Chondrocyte (in vitro differentiated cells): ENCODE measurements around the gene PBX4. TPM values are rescaled to one million over a fixed set of nuclear protein-coding genes. Genes with fewer than 3 reads are reported as not detected.
A peak's percentile ranks its signal among the peaks of the same experiment; 100 is the strongest.

Source experiments
- DNase-seq: peaks from one replicate; pipeline ENCODE4 v3.0.0; 2021; ENCODE audit warnings: mixed read lengths, low spot score
- H3K27ac Mint-ChIP-seq: one replicate; pipeline ENCODE4 v1.8.0; 2021; ENCODE audit warnings: mild to moderate bottlenecking, moderate library complexity, mixed read lengths; ENCODE audit not compliant: unreplicated experiment
- H3K27me3 Mint-ChIP-seq: 2 replicates; pipeline ENCODE4 v1.8.0; 2021; ENCODE audit warnings: low read depth, mixed read lengths
- H3K36me3 Mint-ChIP-seq: 2 replicates; pipeline ENCODE4 v1.8.0; 2021; ENCODE audit warnings: low read depth, mixed read lengths
- H3K4me1 Mint-ChIP-seq: 2 replicates; pipeline ENCODE4 v1.8.0; 2021; ENCODE audit warnings: low read depth, mild to moderate bottlenecking, mixed read lengths
- H3K4me3 Mint-ChIP-seq: one replicate; pipeline ENCODE4 v1.8.0; 2021; ENCODE audit warnings: mild to moderate bottlenecking, moderate library complexity, mixed read lengths; ENCODE audit not compliant: unreplicated experiment
- H3K9me3 Mint-ChIP-seq: 2 replicates; pipeline ENCODE4 v1.8.0; 2021; ENCODE audit warnings: low read depth, mixed read lengths
- CTCF ChIP-seq: fragments of 200-600 bp; sonication (generic); IDR thresholded peaks from 2 replicates; pipeline ENCODE4 v1.5.0; 2021; ENCODE audit warnings: antibody characterized with exemption, mild to moderate bottlenecking, moderate library complexity
- total RNA-seq: library from RNA; stranded (reverse); gene quantifications from 3 replicates; pipeline ENCODE4 v1.2.1, GENCODE V29; 2021

PBX4 gene
- total RNA-seq, 1 donor from 2014 or later: 1.2 TPM

GRCh38 chr19:19523177-19523576, 95.3 kb downstream of the PBX4 start:
- H3K36me3 Mint-ChIP-seq: peaks cover 11% of the 10 kb centered on the region
- H3K27me3 Mint-ChIP-seq: no peaks in the 10 kb centered on the region
- TF ChIP-seq CTCF: no peak
- H3K27ac Mint-ChIP-seq: no peak overlapping the region
- H3K4me1 Mint-ChIP-seq: peaks cover 4% of the 10 kb centered on the region
- H3K9me3 Mint-ChIP-seq: no peaks in the 10 kb centered on the region
- no peak for DNase-seq
- H3K4me3 Mint-ChIP-seq: no peak overlapping the region

GRCh38 chr19:19520989-19521388, 97.5 kb downstream of the PBX4 start:
- Mint-ChIP-seq H3K27me3 (no peaks in the 10 kb centered on the region), H3K36me3 (peaks cover 9% of the 10 kb centered on the region), H3K9me3 (no peaks in the 10 kb centered on the region), H3K4me1 (peaks cover 17% of the 10 kb centered on the region), H3K27ac (no peak overlapping the region), H3K4me3 (no peak overlapping the region)
- no peak for DNase-seq
- TF ChIP-seq CTCF: no peak

GRCh38 chr19:19517235-19517619, 101.3 kb downstream of the PBX4 start:
- Mint-ChIP-seq H3K9me3 (no peaks in the 10 kb centered on the region), H3K4me3 (peak overlapping the region; percentile 91), H3K4me1 (peaks cover 18% of the 10 kb centered on the region), H3K27ac (no peak overlapping the region), H3K36me3 (peaks cover 9% of the 10 kb centered on the region), H3K27me3 (no peaks in the 10 kb centered on the region)
- no peak for DNase-seq
- no peak for TF ChIP-seq CTCF

GRCh38 chr19:19515642-19516519, 102.6 kb downstream of the PBX4 start, which contains the start of gene NDUFA13:
NDUFA13 (plus strand) TSS chr19:19516225; CDS start chr19:19516239, 14 bp downstream.
- Mint-ChIP-seq H3K4me1 (peaks cover 18% of the 10 kb centered on the region), H3K27me3 (no peaks in the 10 kb centered on the region), H3K4me3 (peak within 1 kb of the TSS; percentile 91), H3K36me3 (peaks cover 9% of the 10 kb centered on the region), H3K9me3 (no peaks in the 10 kb centered on the region), H3K27ac (peak within 1 kb of the TSS; percentile 89)
- no peak for DNase-seq
- TF ChIP-seq CTCF: peak; percentile 60

- Mint-ChIP-seq H3K27me3 (no peaks in the 10 kb centered on the region), H3K4me1 (peaks cover 18% of the 10 kb centered on the region), H3K4me3 (peak within 1 kb of the TSS; percentile 91), H3K27ac (peak within 1 kb of the TSS; percentile 89), H3K9me3 (no peaks in the 10 kb centered on the region), H3K36me3 (peaks cover 5% of the 10 kb centered on the region)
- no peak for DNase-seq
- no peak for TF ChIP-seq CTCF
Observed at GRCh38 chr19:19514881-19515641, 103.4 kb downstream of the PBX4 start, which contains the start of gene TSSK6. TSSK6 (minus strand) TSS chr19:19515548; CDS start chr19:19515427, 121 bp downstream.
